MM.1S (cell line): ENCODE measurements around the gene RIPOR3.

ENCODE experiments used
- DNase-seq: peaks from one replicate; pipeline ENCODE4 v3.0.0-alpha.2; 2015
- H2AFZ ChIP-seq: fragments of 300-600 bp; sonication (generic); 2 replicates; pipeline ENCODE4 v1.6.0; 2016; ENCODE audit warnings: antibody characterized with exemption, low read length
- H3F3A ChIP-seq: fragments of 300-600 bp; sonication (generic); 2 replicates; pipeline ENCODE4 v1.6.1; 2016; ENCODE audit warnings: mild to moderate bottlenecking, antibody characterized with exemption, low read length, moderate library complexity, mixed read lengths; ENCODE audit not compliant: insufficient read depth
- H3K27ac ChIP-seq: fragments of 300-600 bp; sonication (generic); 2 replicates; pipeline ENCODE4 v1.5.1; 2016; ENCODE audit warnings: mild to moderate bottlenecking, low read length
- H3K27me3 ChIP-seq: fragments of 300-600 bp; sonication (generic); replicated peaks from 2 replicates; pipeline ENCODE4 v1.6.0; 2016; ENCODE audit warnings: low read length; ENCODE audit not compliant: insufficient read depth
- H3K36me3 ChIP-seq: fragments of 300-600 bp; sonication (generic); replicated peaks from 2 replicates; pipeline ENCODE4 v1.6.1; 2016; ENCODE audit warnings: mild to moderate bottlenecking, low read length, mixed read lengths; ENCODE audit not compliant: insufficient read depth
- H3K4me1 ChIP-seq: fragments of 300-600 bp; sonication (generic); 2 replicates; pipeline ENCODE4 v1.6.1; 2016; ENCODE audit warnings: low read length, mixed read lengths
- H3K4me2 ChIP-seq: fragments of 300-600 bp; sonication (generic); 2 replicates; pipeline ENCODE4 v1.6.0; 2016; ENCODE audit warnings: low read depth, low read length
- H3K4me3 ChIP-seq: fragments of 300-600 bp; sonication (generic); 2 replicates; pipeline ENCODE4 v1.5.1; 2016; ENCODE audit warnings: low read length, mixed read lengths
- H3K79me2 ChIP-seq: fragments of 300-600 bp; sonication (generic); 2 replicates; pipeline ENCODE4 v1.6.1; 2016; ENCODE audit warnings: mixed run types, low read length, mixed read lengths
- H3K9ac ChIP-seq: fragments of 300-600 bp; sonication (generic); 2 replicates; pipeline ENCODE4 v1.6.1; 2016; ENCODE audit warnings: low read length, mixed read lengths
- H3K9me2 ChIP-seq: fragments of 300-600 bp; sonication (generic); replicated peaks from 2 replicates; pipeline ENCODE4 v1.6.1; 2016; ENCODE audit warnings: mild to moderate bottlenecking, low read length, mixed read lengths; ENCODE audit not compliant: insufficient read depth
- H3K9me3 ChIP-seq: fragments of 300-600 bp; sonication (generic); replicated peaks from 2 replicates; pipeline ENCODE4 v1.6.1; 2016; ENCODE audit warnings: mild to moderate bottlenecking, low read length, mixed read lengths; ENCODE audit not compliant: insufficient read depth
- H4K20me1 ChIP-seq: fragments of 300-600 bp; sonication (generic); 2 replicates; pipeline ENCODE4 v1.6.1; 2016; ENCODE audit warnings: mild to moderate bottlenecking, low read length, moderate library complexity, mixed read lengths; ENCODE audit not compliant: insufficient read depth
- CTCF ChIP-seq: fragments of 300-600 bp; sonication (generic); IDR thresholded peaks from 2 replicates; pipeline ENCODE4 v1.5.1; 2016; ENCODE audit warnings: antibody characterized with exemption, low read length, mixed read lengths
- EZH2 ChIP-seq: fragments of 300-600 bp; sonication (generic); optimal IDR thresholded peaks from 2 replicates; pipeline ENCODE3; 2017; ENCODE audit warnings: low read depth, mild to moderate bottlenecking, antibody characterized with exemption, low read length, mixed read lengths
- EZH2phosphoT487 ChIP-seq: fragments of 300-600 bp; sonication (generic); IDR thresholded peaks from 2 replicates; pipeline ENCODE4 v1.6.1; 2018; ENCODE audit warnings: antibody characterized with exemption, low read length

Gene RIPOR3

GRCh38 chr20:50555662-50556061 lies 135.7 kb downstream of the RIPOR3 start:
- no peaks in the 10 kb centered on the region for H3K4me1 ChIP-seq
- H3K9ac ChIP-seq, result no peak overlapping the region
- no peaks in the 10 kb centered on the region for H3K9me2 ChIP-seq
- no peaks in the 10 kb centered on the region for H3K27me3 ChIP-seq
- no peaks in the 10 kb centered on the region for H3K36me3 ChIP-seq
- no peaks in the 10 kb centered on the region for H3F3A ChIP-seq
- no peaks in the 10 kb centered on the region; the same call in 1 of the 2 replicates for H4K20me1 ChIP-seq
- H3K79me2 ChIP-seq, result peaks cover 27% of the 10 kb centered on the region
- no peak overlapping the region for H3K27ac ChIP-seq
- no peak overlapping the region for H2AFZ ChIP-seq
- H3K9me3 ChIP-seq, result no peaks in the 10 kb centered on the region
- H3K4me3 ChIP-seq, result no peak overlapping the region
- no peak overlapping the region for H3K4me2 ChIP-seq
- no peak for DNase-seq
- TF ChIP-seq EZH2, result no peak

DNA sequence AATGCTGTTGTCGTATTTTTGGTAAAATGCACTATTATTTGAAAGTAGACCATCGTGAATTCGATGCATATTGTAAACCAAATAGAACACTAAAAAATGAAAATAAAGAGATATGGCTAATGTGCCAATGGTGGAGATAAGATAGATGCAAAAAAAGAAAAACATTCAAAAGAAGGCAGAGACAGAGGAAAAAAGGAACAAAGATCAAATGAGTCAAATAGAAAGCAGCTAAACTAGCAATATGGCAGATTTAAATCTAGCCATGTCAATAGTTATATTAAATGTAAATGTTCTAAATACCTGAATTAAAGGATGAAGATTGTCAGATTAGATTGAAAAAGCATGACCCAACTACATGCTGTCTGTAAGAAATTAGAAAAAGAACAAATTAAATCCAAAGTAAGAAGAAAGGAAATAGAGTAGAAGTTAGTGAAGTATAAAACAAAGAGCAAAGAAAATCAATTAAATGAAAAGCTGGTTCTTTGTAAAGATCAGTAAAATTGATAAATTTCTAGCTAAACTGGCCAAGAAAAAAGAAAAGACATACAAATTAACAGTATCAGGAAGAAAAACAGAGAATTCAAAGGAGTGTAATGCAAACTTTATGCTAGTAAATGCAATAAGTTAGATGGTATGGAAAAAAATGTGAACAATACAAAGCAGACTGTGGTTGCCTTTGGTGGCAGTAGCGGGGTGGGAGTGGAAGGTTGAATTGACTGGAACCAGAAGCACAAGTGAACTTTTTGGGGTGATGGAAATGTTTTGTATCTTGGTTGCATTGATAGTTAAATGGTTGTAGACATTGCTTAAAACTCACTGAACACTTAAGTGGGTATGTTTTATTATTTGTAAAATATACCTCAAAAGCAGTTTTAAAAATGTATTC lies 136.4 kb downstream of the RIPOR3 start:
- no peak overlapping the region for H3K4me2 ChIP-seq
- TF ChIP-seq EZH2phosphoT487 (no peak), EZH2 (no peak), CTCF (no peak)
- no peak overlapping the region for H3K4me3 ChIP-seq
- H3K79me2 ChIP-seq, result peaks cover 23% of the 10 kb centered on the region
- H3K27me3 ChIP-seq, result no peaks in the 10 kb centered on the region
- no peaks in the 10 kb centered on the region for H3K36me3 ChIP-seq
- no peaks in the 10 kb centered on the region for H3K4me1 ChIP-seq
- no peaks in the 10 kb centered on the region for H3K9me3 ChIP-seq
- H3K27ac ChIP-seq, result no peak overlapping the region
- H3K9ac ChIP-seq, result no peak overlapping the region
- no peak overlapping the region for H2AFZ ChIP-seq
- no peaks in the 10 kb centered on the region for H3K9me2 ChIP-seq
- no peaks in the 10 kb centered on the region; the same call in 1 of the 2 replicates for H4K20me1 ChIP-seq
- DNase-seq, result no peak
- no peaks in the 10 kb centered on the region for H3F3A ChIP-seq

DNA sequence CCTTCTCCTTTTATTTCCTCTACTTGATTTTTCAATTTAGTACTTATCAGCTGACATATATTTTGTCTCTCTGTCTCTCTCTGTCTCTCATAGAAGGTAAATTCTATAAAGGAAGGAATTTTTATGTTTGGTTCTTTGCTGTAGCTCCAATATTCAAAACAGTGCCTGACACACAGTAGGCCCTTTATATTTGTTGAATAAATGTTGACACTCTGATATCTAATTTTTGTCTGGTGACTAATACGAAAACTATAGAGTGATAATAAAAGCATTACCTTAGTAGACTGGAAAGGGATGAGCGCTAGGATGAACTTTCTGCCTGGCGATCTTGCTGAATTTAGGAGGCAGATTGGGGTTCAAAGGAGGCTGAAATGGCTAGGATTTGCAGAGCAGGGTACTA lies 138.4 kb downstream of the RIPOR3 start:
- Histone ChIP-seq H3K9ac (no peak overlapping the region), H3K9me3 (no peaks in the 10 kb centered on the region), H3K36me3 (no peaks in the 10 kb centered on the region), H3K4me3 (no peak overlapping the region), H3K4me1 (no peaks in the 10 kb centered on the region), H3K27me3 (no peaks in the 10 kb centered on the region), H3K79me2 (peaks cover 14% of the 10 kb centered on the region; the same call in 1 of the 2 replicates), H4K20me1 (no peaks in the 10 kb centered on the region; the same call in 1 of the 2 replicates), H3K9me2 (no peaks in the 10 kb centered on the region), H3F3A (no peaks in the 10 kb centered on the region), H3K4me2 (no peak overlapping the region), H2AFZ (no peak overlapping the region), H3K27ac (no peak overlapping the region)
- TF ChIP-seq EZH2, result no peak
- no peak for TF ChIP-seq EZH2phosphoT487
- no peak for TF ChIP-seq CTCF
- no peak for DNase-seq

- Histone ChIP-seq H3K9me3 (no peaks in the 10 kb centered on the region), H3K4me3 (no peak overlapping the region), H3K27me3 (no peaks in the 10 kb centered on the region), H3K4me1 (0 out of 2 replicates have a peak, but pooled peaks cover 4% of the 10 kb centered on the region), H3F3A (no peaks in the 10 kb centered on the region), H3K4me2 (no peak overlapping the region), H4K20me1 (no peaks in the 10 kb centered on the region), H3K79me2 (peaks cover 9% of the 10 kb centered on the region; the same call in 1 of the 2 replicates), H3K9me2 (no peaks in the 10 kb centered on the region), H3K9ac (no peak overlapping the region), H3K27ac (no peak overlapping the region), H3K36me3 (no peaks in the 10 kb centered on the region), H2AFZ (no peak overlapping the region)
- TF ChIP-seq EZH2phosphoT487 (no peak), EZH2 (no peak), CTCF (no peak)
- peak; percentile 21 for DNase-seq
Measured at GRCh38 chr20:50551288-50551687, 140.1 kb downstream of the RIPOR3 start.
